Adipocyte (in vitro differentiated cells): ENCODE results near the gene HOPX.
"Not testable (repeated sequence)": the region's sequence is repeated elsewhere in the genome, so short reads cannot be mapped to it uniquely, and the experiment has no call there.

ENCODE experiments used
- DNase-seq: peaks from one replicate; pipeline ENCODE4 v3.0.0-alpha.2; 2015; ENCODE audit warnings: low read depth
- H3K27me3 ChIP-seq: replicated peaks from 2 replicates; pipeline ENCODE4 v1.7.0; 2013; ENCODE audit warnings: mild to moderate bottlenecking, low read length, moderate library complexity; ENCODE audit not compliant: control insufficient read depth, insufficient read depth
- H3K36me3 ChIP-seq: 2 replicates; pipeline ENCODE4 v1.7.0; 2013; ENCODE audit warnings: low read length, mild to moderate bottlenecking, moderate library complexity; ENCODE audit not compliant: control insufficient read depth, insufficient read depth, severe bottlenecking
- H3K4me1 ChIP-seq: 2 replicates; pipeline ENCODE4 v1.7.0; 2013; ENCODE audit warnings: mild to moderate bottlenecking, low read length, moderate library complexity; ENCODE audit not compliant: control insufficient read depth, insufficient read depth
- H3K4me3 ChIP-seq: 2 replicates; pipeline ENCODE4 v1.7.0; 2013; ENCODE audit warnings: mild to moderate bottlenecking, low read length, moderate library complexity
- H3K9ac ChIP-seq: 2 replicates; pipeline ENCODE4 v1.7.0; 2013; ENCODE audit warnings: mild to moderate bottlenecking, low read length, moderate library complexity
- H3K9me3 ChIP-seq: 2 replicates; pipeline ENCODE4 v1.7.0; 2013; ENCODE audit warnings: mild to moderate bottlenecking, low read length, moderate library complexity; ENCODE audit not compliant: control insufficient read depth

Gene HOPX

GRCh38 chr4:56703378-56703777 is 22.3 kb upstream of the HOPX start:
- Histone ChIP-seq H3K9me3 (peaks cover 12% of the 10 kb centered on the region), H3K9ac (no peak overlapping the region), H3K4me3 (no peak overlapping the region), H3K4me1 (peaks cover 14% of the 10 kb centered on the region), H3K27me3 (peaks cover 10% of the 10 kb centered on the region), H3K36me3 (no peaks in the 10 kb centered on the region)
- no peak for DNase-seq

- peaks cover 12% of the 10 kb centered on the region for H3K9me3 ChIP-seq
- no peak overlapping the region for H3K4me3 ChIP-seq
- H3K36me3 ChIP-seq, result no peaks in the 10 kb centered on the region
- no peak overlapping the region for H3K9ac ChIP-seq
- DNase-seq, result no peak
- peaks cover 10% of the 10 kb centered on the region for H3K4me1 ChIP-seq
- peaks cover 12% of the 10 kb centered on the region for H3K27me3 ChIP-seq
These were observed 20.5 kb upstream of the HOPX start for GRCh38 chr4:56701644-56702043.

- Histone ChIP-seq H3K27me3 (peaks cover 9% of the 10 kb centered on the region), H3K4me3 (no peak overlapping the region), H3K9me3 (peaks cover 11% of the 10 kb centered on the region), H3K4me1 (peaks cover 10% of the 10 kb centered on the region), H3K36me3 (no peaks in the 10 kb centered on the region), H3K9ac (no peak overlapping the region)
- DNase-seq, result no peak
These were observed 20.0 kb upstream of the HOPX start for GRCh38 chr4:56701161-56701480.

- peaks cover 8% of the 10 kb centered on the region for H3K27me3 ChIP-seq
- H3K9ac ChIP-seq, result no peak overlapping the region
- DNase-seq, result no peak
- H3K4me1 ChIP-seq, result peaks cover 10% of the 10 kb centered on the region
- no peaks in the 10 kb centered on the region for H3K9me3 ChIP-seq
- H3K36me3 ChIP-seq, result no peaks in the 10 kb centered on the region
- H3K4me3 ChIP-seq, result no peak overlapping the region
These were observed 18.5 kb upstream of the HOPX start for GRCh38 chr4:56699537-56700105.

- Histone ChIP-seq H3K36me3 (no peaks in the 10 kb centered on the region), H3K4me1 (peaks cover 5% of the 10 kb centered on the region), H3K9me3 (no peaks in the 10 kb centered on the region), H3K27me3 (peaks cover 12% of the 10 kb centered on the region), H3K4me3 (no peak overlapping the region), H3K9ac (no peak overlapping the region)
- no peak for DNase-seq
These were observed 17.2 kb upstream of the HOPX start for GRCh38 chr4:56698329-56698728.

GRCh38 chr4:56696056-56696455 is 15.0 kb upstream of the HOPX start:
- no peak overlapping the region for H3K4me3 ChIP-seq
- no peaks in the 10 kb centered on the region for H3K36me3 ChIP-seq
- H3K4me1 ChIP-seq, result peaks cover 5% of the 10 kb centered on the region
- H3K9me3 ChIP-seq, result no peaks in the 10 kb centered on the region
- no peak for DNase-seq
- no peak overlapping the region for H3K9ac ChIP-seq
- peaks cover 24% of the 10 kb centered on the region for H3K27me3 ChIP-seq

GRCh38 chr4:56693476-56693875 is 12.4 kb upstream of the HOPX start:
- not testable (repeated sequence) for H3K9ac ChIP-seq, H3K36me3 ChIP-seq, H3K9me3 ChIP-seq, DNase-seq, H3K4me1 ChIP-seq, H3K4me3 ChIP-seq
- H3K27me3 ChIP-seq, result peaks cover 35% of the 10 kb centered on the region

- peaks cover 31% of the 10 kb centered on the region for H3K27me3 ChIP-seq
- H3K36me3 ChIP-seq, result no peaks in the 10 kb centered on the region
- no peaks in the 10 kb centered on the region for H3K9me3 ChIP-seq
- no peak for DNase-seq
- no peak overlapping the region for H3K9ac ChIP-seq
- no peak overlapping the region for H3K4me3 ChIP-seq
- no peaks in the 10 kb centered on the region for H3K4me1 ChIP-seq
These were observed 11.5 kb upstream of the HOPX start for GRCh38 chr4:56692576-56692975.

- H3K27me3 ChIP-seq, result peaks cover 42% of the 10 kb centered on the region
These were observed 10.3 kb upstream of the HOPX start for GRCh38 chr4:56691425-56691824.

GRCh38 chr4:56690393-56690792 is 9.3 kb upstream of the HOPX start:
- H3K36me3 ChIP-seq, result no peaks in the 10 kb centered on the region
- no peaks in the 10 kb centered on the region for H3K4me1 ChIP-seq
- no peak for DNase-seq
- no peaks in the 10 kb centered on the region for H3K9me3 ChIP-seq
- no peak overlapping the region for H3K4me3 ChIP-seq
- no peak overlapping the region for H3K9ac ChIP-seq
- peaks cover 43% of the 10 kb centered on the region for H3K27me3 ChIP-seq

More at GRCh38 chr4:56691425-56691824, 10.3 kb upstream of the HOPX start:
- Histone ChIP-seq H3K36me3 (no peaks in the 10 kb centered on the region), H3K4me1 (no peaks in the 10 kb centered on the region), H3K9ac (no peak overlapping the region), H3K4me3 (no peak overlapping the region), H3K9me3 (no peaks in the 10 kb centered on the region)
- no peak for DNase-seq

GRCh38 chr4:56689201-56689969 is 8.3 kb upstream of the HOPX start:
- H3K27me3 ChIP-seq, result peaks cover 46% of the 10 kb centered on the region
- no peak overlapping the region for H3K9ac ChIP-seq
- no peaks in the 10 kb centered on the region for H3K36me3 ChIP-seq
- no peak for DNase-seq
- H3K4me1 ChIP-seq, result no peaks in the 10 kb centered on the region
- no peak overlapping the region for H3K4me3 ChIP-seq
- H3K9me3 ChIP-seq, result no peaks in the 10 kb centered on the region
